Pons (tissue), 1 donor: Measurements from ENCODE around the gene ECHDC1.

Experiments used
- DNase-seq: peaks from one replicate; pipeline ENCODE4 v3.0.0-alpha.2; 2016; ENCODE audit warnings: low spot score

ECHDC1 gene

GRCh38 chr6:127289934-127290333 is 53.5 kb downstream of the ECHDC1 start:
- DNase-seq, result no peak

GRCh38 chr6:127288705-127289104 is 54.7 kb downstream of the ECHDC1 start:
- DNase-seq, result no peak

- DNase-seq, result no peak
Observed at GRCh38 chr6:127282184-127282583, 61.2 kb downstream of the ECHDC1 start.

GRCh38 chr6:127279815-127280214 is 63.6 kb downstream of the ECHDC1 start:
- DNase-seq, result no peak

- no peak for DNase-seq
Observed at GRCh38 chr6:127277878-127278843, 65.2 kb downstream of the ECHDC1 start.

GRCh38 chr6:127276331-127276730 is 67.1 kb downstream of the ECHDC1 start:
- DNase-seq, result no peak

- no peak for DNase-seq
Observed at GRCh38 chr6:127273499-127273898, 69.9 kb downstream of the ECHDC1 start.

GRCh38 chr6:127272576-127272975 is 70.8 kb downstream of the ECHDC1 start:
- no peak for DNase-seq

- peak; percentile 33 for DNase-seq
Observed at GRCh38 chr6:127267646-127268625, 75.5 kb downstream of the ECHDC1 start.

GRCh38 chr6:127266892-127267645 is 76.3 kb downstream of the ECHDC1 start:
- peak; percentile 46 for DNase-seq

- peak; percentile 92 for DNase-seq
Observed at GRCh38 chr6:127266178-127266891, 77.1 kb downstream of the ECHDC1 start, which contains the start of gene RNF146. Gene RNF146 (plus strand): TSS chr6:127266864. CDS start chr6:127280339, 13,475 bp downstream.

GRCh38 chr6:127263481-127263880 is 79.9 kb downstream of the ECHDC1 start:
- DNase-seq, result no peak

GRCh38 chr6:127262896-127263295 is 80.5 kb downstream of the ECHDC1 start:
- no peak for DNase-seq

GRCh38 chr6:127255286-127255685 is 88.1 kb downstream of the ECHDC1 start:
- no peak for DNase-seq

- DNase-seq, result no peak
Observed at GRCh38 chr6:127249621-127250020, 93.8 kb downstream of the ECHDC1 start.

- DNase-seq, result no peak
Observed at GRCh38 chr6:127247114-127248096, 96.0 kb downstream of the ECHDC1 start.

- DNase-seq, result no peak
Observed at GRCh38 chr6:127243501-127243900, 99.9 kb downstream of the ECHDC1 start.
